ENCODE results near the gene PTH1R.
A peak's percentile ranks its signal among the peaks of the same experiment; 100 is the strongest.

Gene PTH1R

GRCh38 chr3:46934072-46934471 lies 56.6 kb downstream of the PTH1R start:
- no peak for DNase-seq

DNA sequence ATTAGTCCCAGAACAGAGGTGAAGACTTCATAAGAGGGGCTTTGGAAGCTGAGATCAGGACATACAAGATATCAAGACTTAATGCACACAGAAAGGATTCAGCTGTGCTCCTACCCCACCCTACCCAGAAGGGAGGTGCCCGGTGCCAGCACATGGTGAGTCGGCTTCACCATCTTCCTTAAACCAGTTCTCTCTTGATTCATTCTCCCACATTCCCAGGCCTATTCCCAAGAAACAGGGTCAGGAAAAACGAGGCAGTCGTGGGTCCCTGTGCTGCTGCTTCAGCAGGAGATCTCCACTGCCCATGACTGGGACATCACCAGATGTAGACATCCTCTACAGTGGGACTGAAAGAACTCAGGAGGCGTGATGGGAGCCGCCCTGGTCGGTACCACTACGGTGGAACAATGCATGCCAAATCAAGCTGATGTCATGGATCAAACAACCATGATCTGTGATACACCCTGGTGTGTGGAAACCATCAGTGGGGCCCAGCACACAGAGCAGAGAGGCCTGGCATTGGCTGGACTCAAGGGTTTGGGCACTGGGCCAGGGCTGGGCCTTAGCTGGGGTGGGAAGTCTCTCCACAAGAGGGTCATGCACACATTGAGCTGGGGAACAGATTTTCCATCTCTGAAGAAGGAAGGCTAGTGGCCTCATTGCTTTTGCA lies 57.1 kb downstream of the PTH1R start:
- no peak for DNase-seq

DNA sequence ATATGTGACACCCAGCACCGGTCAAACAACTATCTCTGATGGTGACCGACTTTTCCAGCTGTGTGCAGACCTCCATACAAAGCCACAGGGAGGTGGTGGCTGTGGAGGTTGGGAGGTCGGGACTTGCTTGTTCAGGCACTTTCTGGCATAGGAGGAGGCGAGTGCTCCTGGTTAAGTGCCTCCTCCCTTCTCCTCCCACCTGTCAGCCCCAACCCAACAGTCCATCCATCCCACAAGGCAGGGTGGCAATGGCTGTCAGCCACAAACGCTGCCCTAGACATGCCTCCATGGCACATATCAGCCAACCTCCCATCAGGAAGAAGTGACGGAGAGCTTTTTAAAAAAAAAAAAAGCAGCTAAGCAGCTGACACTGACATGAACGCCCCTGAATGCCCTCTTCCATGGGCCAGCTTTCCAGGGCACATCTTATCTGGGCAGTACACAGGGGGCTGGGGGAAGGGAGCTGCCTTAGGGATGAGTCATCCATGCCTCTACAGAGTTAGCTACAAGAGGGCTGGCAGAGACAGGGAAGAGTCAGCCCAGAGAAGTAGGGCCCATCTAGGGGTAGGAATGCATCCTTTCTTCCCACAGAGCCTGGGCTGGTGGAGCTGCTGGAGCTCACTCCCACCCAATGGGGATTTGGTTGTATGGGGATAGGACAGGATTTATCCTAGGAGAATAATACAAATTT lies 57.8 kb downstream of the PTH1R start:
- DNase-seq = no peak

DNA sequence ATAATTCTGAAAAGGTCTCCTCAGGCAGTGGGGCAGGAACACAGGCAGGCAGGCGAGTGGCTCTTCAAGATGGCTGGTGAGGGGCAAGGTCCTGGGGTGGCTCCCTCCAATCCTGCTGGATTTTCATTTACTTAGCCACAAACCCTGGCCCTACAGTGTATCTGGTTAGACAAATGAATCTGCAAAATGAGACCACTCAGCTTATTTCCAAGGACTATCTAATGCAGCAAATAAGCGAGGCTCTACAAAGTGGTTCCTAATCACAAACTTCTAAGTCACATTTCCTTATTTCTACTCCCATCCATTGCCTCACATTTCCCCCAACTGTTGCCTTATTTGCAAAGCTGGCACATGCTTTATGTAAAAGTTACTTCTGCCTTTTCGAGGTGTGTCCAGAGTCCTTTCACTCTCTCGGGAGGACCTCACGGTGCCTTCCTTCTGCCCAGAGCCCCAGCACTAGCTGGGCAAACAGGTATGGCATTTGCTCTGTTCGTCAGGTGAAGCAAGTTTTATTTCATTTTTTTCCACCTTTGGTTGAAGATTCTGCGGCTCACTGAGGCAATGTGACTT lies 58.6 kb downstream of the PTH1R start:
- peak; percentile 87 to 92 for DNase-seq

DNA sequence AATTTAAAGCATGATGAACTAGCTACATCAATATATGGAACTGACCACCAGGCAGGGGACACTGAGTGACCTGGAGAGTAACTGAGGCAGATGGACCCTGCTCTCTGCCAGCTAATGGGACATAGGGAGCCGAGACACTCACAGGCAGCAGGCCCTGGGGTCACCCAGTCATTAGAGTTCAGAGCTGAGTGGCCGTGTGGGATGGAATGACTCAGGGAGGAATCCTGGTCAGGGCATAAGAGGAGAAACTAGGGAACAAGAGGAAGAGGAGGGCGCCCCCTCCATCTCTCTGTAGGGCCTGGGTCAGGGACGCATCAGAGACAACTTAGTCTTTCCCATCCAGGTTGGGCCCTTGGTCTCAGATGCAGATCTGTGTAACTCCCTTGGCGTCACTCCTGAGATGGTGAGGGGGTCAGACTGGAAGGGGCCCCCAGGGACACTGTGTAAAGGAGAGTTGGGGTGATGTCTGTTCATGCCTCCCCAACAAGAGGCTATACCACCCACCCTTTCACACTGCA lies 59.3 kb downstream of the PTH1R start:
- no peak for DNase-seq

- no peak for DNase-seq
Measured at GRCh38 chr3:46938118-46938517, 60.6 kb downstream of the PTH1R start.

DNA sequence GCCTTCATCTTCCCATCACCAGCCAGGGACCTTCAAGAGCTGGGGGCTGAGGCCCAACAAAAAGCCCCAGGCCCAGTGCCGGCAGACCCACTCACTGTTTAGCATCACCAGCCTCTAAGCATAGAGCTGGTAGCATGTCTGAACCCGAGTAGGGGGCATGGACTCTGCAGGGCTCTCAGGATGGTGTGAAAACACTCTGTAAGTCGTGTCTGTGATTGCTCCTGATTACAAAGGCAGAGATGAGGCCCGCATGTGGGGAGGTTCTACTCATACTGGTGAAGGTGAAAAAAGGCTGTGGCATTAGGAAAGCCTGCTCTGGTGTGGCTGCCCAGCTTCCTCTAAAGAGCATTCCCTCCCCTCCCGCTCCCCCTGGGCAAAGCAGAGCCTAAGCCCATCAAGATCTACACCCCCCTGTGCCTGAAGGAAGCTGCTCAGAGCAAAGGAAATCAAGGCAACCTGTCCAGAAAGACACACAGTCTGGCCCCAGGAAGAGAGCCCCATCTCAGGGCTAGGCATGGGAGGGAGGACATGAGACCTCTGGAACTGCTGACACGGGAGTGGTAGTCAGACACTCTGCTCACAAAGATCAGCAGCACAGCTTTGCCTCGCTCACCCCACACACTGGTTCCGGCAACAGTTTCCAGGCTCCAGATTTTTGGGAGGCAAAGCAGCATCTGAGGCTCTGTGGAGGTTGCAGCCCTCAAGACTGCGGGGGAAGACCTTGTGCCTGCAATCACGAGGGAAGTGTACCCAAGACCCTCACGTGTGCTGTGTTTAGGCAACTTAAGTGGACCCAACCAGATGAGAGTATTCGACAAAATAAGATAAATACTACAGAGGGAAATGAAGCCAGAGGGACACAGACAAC lies 62.3 kb downstream of the PTH1R start:
- no peak for DNase-seq

DNA sequence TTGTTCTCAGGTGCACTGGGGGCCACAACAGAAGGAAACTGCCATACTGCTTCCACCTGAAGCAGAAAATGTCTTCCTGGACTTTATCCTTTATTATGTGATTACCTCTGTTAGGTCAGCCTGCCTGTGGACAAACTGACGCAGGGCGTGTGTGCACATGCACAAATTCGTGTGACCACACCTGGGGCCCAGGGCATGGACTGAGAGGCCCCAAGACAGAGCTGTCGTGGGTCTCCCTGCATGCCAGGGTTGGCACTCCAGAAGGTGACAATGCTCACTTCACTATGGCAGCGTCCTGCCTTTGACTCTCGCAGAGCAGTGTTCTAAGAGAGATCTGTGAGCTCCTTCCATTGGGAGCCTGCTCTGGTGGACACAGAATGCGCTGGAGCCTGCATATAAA lies 64.6 kb downstream of the PTH1R start:
- DNase-seq = no peak

DNA sequence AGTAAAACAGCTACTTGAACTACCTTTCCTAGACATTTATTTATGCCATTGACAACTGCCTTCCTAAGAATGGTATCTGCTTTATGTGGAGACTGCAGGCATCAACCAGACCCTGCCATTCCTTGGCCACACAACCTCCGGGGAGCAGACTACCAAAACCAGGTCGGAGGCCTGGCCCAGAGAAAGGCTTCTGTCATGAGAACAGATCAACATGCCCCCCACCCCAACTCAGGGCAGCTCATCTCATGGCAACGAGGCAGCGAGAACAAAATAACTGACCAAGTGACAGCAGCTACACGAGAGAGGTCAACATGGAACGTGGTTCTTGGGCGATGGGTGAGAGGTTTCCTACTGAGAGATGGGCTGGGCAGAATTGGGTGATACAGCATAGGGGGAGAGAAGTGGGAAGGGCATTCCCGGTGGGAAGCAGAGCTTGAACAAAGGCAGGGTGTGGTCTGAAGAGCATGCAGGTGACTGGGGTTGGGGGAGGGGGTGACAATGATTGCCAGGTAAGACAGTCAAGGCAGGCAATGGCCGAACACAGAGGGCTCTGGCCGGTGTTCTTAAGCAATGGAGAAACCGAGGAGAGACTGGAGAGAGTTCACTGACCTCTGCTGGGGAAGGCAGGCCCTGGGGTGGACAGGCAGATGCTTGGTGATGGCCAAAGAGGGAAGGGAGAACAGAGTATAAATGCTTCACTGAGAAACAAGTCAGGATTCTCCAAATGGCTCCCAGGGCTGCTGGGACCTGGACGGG lies 65.1 kb downstream of the PTH1R start:
- DNase-seq = no peak

- DNase-seq = no peak
Measured at GRCh38 chr3:46943237-46944187, 66.0 kb downstream of the PTH1R start.

- no peak for DNase-seq
Measured at GRCh38 chr3:46944191-46944590, 66.7 kb downstream of the PTH1R start.

DNA sequence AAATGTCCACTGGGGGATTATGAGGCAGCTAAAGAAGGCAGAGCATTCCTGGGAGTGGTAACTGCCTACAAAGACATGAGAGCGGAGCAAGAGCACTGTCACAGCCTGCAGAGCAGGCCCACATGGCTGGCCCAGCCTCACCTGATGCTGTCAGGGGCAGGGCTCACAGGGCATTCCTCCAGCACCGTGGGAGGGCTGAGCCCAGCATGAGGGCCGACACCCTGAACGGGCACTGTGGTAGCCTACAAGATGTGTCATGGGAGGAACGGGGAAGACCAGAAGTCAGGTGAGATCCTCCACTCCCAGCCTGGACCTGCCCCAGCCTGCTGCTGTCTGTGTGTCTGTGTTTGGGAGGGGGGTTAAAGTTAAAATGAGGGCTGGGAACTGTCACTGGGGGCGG lies 68.9 kb downstream of the PTH1R start:
- no peak for DNase-seq

DNA sequence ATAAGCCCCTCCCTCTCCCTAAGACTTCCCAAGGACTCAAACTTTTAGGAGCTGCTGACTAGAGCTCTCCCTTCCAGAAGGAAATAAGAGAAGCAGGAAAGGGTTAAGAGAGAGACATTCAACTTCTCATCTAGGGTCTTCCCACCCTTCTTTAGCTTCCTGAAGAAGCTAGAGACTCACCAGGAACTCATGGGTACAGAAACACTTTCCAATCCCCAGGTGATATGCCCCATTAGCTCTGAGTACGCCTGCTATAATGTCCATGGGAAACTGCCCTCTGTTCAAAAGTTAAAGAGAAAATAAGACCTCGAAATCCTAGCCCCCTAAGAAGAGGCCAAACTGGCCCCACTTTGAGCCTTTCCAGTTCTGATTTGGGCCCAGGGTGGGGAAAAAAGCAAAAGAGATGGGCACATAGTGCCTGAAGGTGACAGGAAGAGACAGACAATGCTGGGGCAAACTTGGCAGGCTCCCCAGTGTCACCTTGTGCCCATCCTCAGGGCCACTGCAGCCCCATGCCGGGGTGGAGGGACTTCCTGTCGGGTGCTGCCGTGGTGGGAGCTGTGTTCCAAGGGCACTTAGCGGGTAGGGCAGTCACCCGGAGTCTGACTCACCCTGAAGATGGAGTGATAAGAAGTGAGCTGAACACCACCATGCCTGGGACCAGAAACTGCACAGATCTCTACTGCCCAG lies 69.5 kb downstream of the PTH1R start:
- no peak for DNase-seq

GRCh38 chr3:46947546-46947901 lies 70.0 kb downstream of the PTH1R start:
- no peak for DNase-seq

DNA sequence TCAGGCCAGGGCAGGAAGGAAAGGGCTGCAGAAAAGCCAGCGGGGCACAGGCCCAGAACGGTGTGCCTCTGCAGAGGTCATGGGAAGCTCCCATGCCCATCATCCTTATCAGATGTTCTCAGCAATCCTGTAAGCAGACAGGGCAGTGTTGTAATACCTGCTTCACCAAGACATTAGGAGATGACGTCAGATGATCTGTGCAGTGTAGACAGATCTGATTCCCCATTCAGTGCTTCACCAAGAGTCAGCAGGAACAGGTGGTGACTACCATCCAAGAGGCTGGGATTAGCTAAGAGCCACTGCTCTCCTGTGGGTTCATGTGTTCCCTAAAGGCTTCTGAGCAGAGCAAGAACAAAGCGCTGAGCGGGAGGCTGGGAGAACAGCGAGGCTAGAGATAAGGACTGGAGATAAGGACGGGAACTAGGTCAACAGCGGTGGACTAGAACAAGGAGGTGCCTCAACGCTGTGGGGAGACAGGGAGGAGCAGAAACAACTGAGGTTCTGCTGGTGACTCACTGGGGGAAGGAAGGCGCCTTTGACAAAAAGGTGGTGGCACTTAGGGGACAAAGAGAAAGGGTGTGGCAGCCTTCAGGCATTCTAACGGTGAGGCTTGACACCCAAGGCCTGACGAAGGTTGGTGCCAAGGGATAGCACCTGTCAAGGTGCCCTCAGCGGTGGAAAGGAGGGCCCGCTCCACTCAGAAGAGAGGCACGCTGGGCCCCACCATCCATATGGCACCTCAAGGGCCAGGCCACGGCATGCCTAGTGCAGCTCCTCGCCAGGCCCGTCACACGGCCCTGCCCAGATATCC lies 70.7 kb downstream of the PTH1R start:
- DNase-seq = no peak

- peak; percentile 42 to 54 for DNase-seq
Measured at GRCh38 chr3:46948830-46949671, 71.5 kb downstream of the PTH1R start.

GRCh38 chr3:46950177-46950576 lies 72.7 kb downstream of the PTH1R start:
- DNase-seq = no peak

DNA sequence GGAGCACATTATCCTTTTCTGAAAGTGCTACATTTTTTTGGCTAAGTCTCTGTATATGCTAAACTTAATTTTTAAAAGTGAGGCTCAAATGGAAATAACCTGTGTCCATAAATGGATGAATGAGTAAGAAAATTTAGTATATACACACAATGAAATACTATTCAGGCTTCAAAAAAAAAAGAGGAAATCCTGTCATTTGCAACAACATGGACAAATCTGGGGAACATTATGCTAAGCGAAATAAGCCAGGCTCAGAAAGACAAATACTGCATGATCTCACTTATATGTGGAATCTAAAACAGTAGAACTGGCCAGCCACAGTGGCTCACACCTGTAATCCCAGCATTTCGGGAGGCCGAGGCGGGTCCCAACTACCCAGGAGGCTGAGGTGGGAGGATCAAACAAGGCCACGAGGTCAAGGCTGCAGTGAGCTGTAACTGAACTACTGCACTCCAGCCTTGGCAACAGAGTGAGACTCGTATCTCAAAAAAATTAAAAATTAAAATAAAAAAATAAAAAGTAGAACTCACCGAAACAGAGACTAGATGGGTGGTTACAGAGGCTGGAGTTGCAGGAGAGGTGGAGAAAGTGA lies 73.2 kb downstream of the PTH1R start:
- no peak for DNase-seq

Data from AML-193 (cell line).